ENCODE results near the gene RECQL.

- no peak for TF ChIP-seq POLR2A (IDR thresholded peaks at IDR 0.05)
- no peak for TF ChIP-seq CTCF (IDR thresholded peaks at IDR 0.05)
These were observed 22.5 kb downstream of the RECQL start for GRCh38 chr12:21478756-21479455.

All from lower leg skin (tissue), 3 donors.